DMS153 (cell line): ENCODE results near the gene ANKFY1.
"Not testable (repeated sequence)": the region's sequence is repeated elsewhere in the genome, so short reads cannot be mapped to it uniquely, and the experiment has no call there.

Experiments
- DNase-seq: peaks from one replicate; lab custom pipeline; 2025; lab: John Stamatoyannopoulos, UW

The ANKFY1 gene

DNA sequence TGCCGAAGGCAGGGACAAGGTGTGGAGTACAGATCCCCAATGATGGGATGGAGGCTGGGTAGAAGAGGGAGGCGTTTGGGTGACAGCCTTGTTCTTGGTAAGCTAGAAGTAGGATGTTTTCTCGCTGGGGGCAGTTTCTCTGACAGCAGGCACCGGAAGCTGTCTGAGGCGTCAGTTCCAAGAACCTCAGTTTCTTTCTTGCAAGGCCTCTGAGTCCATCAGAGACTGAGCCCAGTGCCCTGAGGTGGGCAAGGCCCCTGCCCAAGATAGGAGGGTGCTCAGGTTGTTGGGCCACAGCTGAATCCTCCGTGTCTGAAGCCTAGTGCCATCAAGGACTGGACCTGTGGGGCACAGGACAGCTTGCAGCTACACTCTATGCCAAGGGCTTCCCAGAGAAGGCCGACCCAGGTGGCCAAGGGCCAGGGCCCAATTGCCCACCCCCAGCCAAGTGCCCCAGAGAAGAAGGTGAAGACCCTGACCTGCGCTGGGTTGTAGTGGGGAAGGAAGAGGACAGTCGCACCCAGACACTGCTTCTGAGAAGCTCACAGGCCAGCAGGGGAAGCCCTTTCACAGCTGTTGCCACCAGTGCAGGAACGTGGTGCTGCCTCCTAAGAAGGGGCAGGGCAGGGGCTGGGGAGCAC lies 107.7 kb downstream of the ANKFY1 start:
- no peak for DNase-seq

DNA sequence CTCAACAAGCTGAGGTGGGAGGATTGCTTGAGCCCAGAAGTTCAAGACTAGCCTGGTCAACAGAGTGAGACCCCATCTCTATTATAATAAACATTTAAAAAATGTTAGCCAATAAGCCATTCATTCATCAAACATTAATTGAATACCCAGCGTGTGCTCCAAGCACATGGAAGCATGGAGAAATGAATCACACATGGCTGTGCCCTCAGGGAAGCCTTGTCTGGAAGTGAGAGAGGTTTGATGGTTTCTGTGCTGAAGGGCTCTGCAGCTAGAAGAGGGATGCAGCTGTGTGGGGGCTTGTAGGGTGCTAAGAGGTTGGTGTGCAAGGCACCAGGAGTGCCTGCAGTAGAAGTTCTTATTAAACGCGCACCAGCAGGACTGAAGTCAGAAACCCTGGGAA lies 109.6 kb downstream of the ANKFY1 start:
- no peak for DNase-seq

DNA sequence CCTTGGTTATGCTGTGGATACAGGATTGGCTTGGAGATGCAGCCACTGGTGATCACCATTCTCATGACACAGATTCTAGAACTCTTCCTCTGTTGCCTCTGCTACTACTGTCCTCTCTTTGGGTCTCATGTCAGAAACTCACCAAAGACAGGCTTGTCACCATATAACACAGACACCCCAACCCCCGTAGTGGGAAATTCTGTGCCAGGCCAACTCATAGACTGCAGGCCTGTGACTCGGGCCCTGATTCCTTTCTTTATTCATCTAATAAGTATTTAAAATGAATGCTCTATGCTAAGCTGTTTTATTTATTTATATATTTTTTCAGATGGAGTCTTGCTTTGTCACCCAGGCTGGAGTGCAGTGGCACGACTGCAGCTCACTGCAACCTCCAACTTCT lies 111.3 kb downstream of the ANKFY1 start:
- DNase-seq, result no peak

DNA sequence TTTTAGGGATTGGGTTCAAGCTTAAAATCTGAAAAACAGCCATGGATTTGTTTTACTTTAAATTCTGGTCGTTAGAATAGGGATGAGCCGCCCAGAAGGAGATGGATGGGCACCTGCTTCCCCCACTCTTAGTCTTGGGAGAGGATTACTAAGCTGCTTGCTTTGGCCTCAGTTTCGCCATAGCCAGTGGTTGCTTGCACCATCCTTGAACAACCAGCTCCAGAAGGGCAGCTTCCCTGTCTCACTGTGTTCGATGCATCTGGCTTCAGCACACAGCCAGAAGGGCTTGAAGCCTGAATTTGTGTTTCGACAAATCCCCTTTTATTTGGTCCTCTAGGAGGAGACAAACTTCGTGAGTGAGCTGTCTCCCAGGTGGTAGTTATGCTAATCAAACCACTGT lies 113.7 kb downstream of the ANKFY1 start:
- DNase-seq, result no peak

DNA sequence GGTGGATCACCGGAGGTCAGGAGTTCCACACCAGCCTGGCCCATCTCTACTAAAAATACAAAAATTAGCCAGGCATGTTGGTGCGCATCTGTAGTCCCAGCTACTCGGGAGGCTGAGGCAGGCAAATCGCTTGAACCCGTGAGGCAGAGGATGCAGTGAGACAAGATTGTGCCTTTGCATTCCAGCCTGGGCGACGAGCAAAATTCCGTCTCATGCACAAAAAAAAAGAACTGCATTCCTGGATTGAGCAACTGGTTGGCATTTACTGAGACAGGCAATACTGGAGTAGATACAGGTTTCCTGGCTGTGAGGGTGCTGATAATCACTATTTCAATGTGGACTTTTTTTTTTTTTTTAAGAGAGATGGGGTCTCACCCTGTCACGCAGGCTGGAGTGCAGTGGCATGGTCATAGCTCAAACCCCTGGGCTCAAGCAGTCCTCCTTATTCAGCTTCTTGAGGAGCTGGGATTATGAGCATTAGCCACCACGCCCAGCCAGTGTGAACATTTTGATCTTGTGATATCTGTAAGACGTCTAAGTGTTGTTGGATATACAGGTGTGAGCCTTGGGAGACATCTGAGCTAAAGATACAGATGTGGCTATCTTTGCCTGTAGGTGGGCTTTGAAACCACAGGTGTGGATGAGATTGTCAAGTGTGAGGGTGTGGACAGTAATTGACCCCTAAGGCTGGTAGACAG lies 115.0 kb downstream of the ANKFY1 start:
- no peak for DNase-seq

DNA sequence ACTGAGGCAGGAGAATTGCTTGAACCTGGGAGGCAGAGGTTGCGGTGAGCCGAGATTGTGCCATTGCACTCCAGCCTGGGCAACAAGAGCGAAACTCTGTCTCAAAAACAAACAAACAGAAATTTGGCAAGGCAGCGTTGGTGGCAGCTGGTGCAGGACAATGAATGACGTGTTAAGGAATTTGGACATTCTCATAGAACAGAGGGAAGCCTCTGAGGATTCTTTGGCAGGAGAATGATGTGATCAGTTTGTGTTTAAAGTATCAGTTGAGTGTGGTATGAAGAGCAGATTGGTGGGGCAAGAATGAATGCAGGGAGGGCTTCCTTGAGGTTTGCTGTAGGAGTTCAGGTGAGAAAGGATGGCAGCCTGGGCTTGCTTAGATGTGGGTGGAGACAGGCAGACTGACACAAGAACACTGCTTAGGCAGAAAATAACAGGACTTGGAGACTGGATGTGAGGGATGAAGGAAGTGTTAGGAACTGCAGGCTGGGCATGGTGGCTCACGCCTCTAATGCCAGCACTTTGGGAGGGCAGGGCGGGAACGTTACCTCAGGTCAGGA lies 115.9 kb downstream of the ANKFY1 start:
- DNase-seq, result no peak

DNA sequence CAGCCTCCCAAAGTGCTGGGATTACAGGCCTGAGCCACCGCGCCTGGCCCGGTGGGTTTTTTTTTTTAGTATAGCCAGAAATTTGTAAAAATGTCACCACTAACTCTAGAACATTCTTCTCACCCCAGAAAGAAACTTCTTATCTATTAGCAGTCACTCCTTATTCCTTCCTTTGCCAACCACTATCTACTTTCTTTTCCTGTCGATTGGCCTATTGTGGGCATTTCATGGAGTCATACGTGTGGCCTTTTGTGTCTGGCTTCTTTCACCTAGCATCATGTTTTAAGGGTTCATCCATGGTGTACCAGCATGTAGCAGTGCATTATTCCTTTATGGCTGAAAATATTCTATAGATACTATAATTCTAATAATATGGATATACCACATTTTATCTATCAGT lies 117.1 kb downstream of the ANKFY1 start:
- no peak for DNase-seq

- no peak for DNase-seq
Measured at GRCh38 chr17:4144422-4144747, 119.4 kb downstream of the ANKFY1 start.

DNA sequence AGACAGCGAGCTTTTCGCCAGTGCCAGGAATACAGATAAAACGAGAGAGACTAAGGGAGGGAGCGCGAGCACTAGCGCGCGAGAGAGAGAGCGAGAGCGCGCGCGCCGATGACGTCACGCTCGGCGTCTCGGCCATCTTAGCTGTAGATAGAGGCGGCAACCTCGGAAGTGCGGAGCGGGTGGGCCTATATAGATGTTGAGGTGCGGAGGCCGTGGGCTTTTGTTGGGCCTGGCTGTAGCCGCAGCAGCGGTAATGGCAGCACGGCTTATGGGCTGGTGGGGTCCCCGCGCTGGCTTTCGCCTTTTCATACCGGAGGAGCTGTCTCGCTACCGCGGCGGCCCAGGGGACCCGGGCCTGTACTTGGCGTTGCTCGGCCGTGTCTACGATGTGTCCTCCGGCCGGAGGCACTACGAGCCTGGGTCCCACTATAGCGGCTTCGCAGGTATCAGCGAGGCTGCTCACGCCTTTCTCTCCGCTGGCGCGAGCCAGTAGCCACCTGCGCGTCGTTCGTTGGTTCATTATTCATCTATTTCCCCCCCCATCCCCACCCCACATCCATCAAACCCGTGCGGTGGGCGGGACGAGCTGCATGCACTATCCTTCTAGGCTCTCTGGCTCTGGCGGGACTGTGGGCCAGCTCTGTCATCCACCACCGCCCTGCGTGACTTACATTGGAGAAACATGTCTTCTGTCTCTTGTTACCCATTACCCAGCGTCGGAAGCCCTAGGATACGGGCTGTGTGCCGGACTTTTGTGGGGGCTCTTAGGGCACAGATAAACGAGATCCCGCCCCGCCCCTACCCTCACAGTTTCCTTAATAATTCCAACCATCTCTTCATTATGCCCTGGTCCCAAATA lies 120.0 kb downstream of the ANKFY1 start:
- peak; percentile 49 for DNase-seq

- no peak for DNase-seq
Measured at GRCh38 chr17:4142107-4142900, 121.5 kb downstream of the ANKFY1 start.

GRCh38 chr17:4140125-4140524 lies 123.7 kb downstream of the ANKFY1 start:
- DNase-seq, result no peak

DNA sequence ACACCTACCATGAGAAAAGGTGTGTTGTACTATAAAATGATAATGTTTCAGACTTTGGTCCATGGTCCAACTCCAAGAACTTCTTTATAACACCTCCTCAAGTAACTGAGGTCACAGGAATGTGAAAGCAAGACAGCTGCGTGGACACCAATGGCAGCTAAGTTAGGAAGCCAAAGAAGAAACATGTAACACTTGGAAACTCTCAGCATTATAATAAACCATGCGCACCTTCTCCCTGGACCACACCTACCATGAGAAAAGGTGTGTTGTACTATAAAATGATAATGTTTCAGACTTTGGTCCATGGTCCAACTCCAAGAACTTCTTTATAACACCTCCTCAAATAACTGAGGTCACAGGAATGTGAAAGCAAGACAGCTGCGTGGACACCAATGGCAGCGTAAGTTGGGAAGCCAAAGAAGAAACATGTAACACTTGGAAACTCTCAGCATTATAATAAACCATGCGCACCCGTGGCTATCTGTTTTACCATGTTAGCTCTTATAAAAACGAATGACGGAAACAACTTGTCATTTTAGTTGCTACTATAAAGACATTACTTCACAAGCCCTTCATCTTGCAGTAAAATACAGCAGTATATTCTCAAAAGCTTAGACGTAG lies 124.8 kb downstream of the ANKFY1 start:
- DNase-seq, result not testable (repeated sequence)

DNA sequence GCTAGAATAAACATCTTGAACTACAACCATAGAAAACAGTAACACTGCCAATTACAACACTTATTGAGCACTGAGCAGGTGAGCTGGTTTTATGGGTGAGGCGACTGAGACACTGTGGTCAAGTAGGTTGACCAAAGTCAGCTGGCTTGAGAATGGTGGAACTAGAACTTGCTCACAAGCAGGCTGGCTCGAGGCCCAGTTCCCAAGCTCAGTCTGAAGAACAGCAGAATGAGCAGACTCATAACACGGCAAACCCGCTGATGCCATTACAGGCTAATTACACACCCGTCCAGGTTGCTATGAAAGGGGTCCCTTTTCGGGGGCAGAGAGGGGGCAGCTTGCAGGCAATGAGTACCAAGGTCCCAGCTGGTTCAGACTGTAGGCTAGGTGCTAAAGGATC lies 127.4 kb downstream of the ANKFY1 start:
- no peak for DNase-seq

DNA sequence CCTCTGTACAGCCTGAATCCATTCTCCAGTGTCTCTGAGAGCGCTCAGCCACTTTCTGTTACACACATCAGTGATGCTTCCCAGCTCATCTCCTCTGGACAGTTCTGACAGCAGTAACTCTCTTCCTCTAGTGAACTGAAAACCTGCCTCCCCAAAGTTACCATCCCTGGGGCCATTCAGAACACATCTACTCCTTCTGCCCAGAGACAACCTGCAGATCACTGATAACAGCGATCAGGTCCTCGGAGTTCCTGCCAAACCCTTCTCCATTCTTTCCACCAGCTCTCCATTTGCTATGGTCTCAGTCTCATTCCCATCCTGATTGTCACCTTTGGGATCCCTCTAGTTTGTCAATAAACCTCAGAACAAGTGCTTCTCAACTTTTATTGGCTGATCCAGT lies 128.3 kb downstream of the ANKFY1 start:
- DNase-seq, result no peak

DNA sequence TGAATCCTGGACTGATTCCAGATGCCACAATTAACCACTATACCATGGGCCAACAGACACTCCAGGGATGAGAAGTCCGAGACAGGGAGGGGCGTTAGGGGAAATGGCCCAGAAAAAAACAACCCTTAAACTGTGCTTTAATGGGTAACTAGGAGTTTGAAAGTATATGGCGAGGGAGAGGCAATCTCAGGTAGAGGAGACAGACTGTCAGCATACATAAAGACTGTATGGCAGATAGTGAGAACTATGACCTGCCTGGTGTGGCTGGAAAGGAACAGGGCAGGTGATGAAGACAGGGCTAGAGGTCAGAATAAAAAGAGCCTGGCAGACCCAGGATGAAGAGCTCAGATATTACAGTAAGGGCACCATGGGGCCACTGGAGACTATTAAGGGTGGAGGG lies 129.1 kb downstream of the ANKFY1 start:
- DNase-seq, result no peak

- no peak for DNase-seq
Measured at GRCh38 chr17:4130715-4131114, 133.1 kb downstream of the ANKFY1 start.

- DNase-seq, result no peak
Measured at GRCh38 chr17:4127555-4127954, 136.2 kb downstream of the ANKFY1 start.

- no peak for DNase-seq
Measured at GRCh38 chr17:4125552-4125951, 138.2 kb downstream of the ANKFY1 start.

GRCh38 chr17:4124999-4125398 lies 138.8 kb downstream of the ANKFY1 start:
- DNase-seq, result no peak

DNA sequence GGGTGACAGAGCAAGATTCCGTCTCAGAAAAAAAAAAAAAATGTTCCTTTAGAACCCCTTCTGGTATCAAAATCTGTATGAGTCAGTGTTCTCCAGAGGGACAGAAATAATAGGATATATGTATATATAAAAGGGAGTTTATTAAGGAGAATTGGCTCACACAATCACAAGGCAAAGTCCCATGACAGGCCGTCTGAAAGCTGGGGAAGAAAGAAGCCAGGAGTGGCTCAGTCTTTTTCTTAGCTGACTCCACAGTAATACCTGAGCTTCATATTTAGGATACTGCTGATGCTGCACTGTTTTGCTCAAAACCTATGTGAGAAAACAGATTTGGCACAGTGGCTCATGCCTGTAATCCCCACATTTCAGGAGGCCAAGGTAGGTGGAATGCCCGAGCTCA lies 143.4 kb downstream of the ANKFY1 start:
- DNase-seq, result no peak

GRCh38 chr17:4119299-4119698 lies 144.5 kb downstream of the ANKFY1 start:
- DNase-seq, result no peak
